ENCODE measurements around the gene TMEM80. TPM values are rescaled to one million over a fixed set of nuclear protein-coding genes. Genes with fewer than 3 reads are reported as not detected.

Gene TMEM80
- total and polyA plus RNA-seq, 2 of the 4 experiments (the other 2 are of a cell fraction) = 5.6 to 21.7 TPM

- H2BK120ac ChIP-seq (ENCODE audit: low read depth, low read length) = no peak overlapping the region
- no peak overlapping the region for H3K4ac ChIP-seq (ENCODE audit: low read depth, low read length)
- no peak overlapping the region for H3K14ac ChIP-seq (replicated peaks; ENCODE audit: low read depth, low read length)
- H2BK15ac ChIP-seq (ENCODE audit: low read depth, low read length) = no peak overlapping the region
- intact Hi-C loops (cut with micrococcal nuclease) (loop anchor here (10.0 kb wide), 1 partner anchor 166 kb away; no protein-coding TSS in a partner anchor), in situ Hi-C loops (cut with MboI; ENCODE audit: low sequenced_read_pairs) (no loop called here), dilution Hi-C loops (cut with HindIII; ENCODE audit: low sequenced_read_pairs, unreplicated experiment) (no loop called here)
- no peaks in the 10 kb centered on the region for H3K4me1 ChIP-seq (ENCODE audit: control insufficient read depth, insufficient read depth, low read length)
- H2BK5ac ChIP-seq (ENCODE audit: low read depth, low read length, poor library complexity, severe bottlenecking) = no peak overlapping the region
- no peaks in the 10 kb centered on the region for H3K9me3 ChIP-seq (ENCODE audit: control insufficient read depth, insufficient read depth, low read length)
- peaks cover 9% of the 10 kb centered on the region; the same call in 1 of the 2 replicates for H3K27me3 ChIP-seq (ENCODE audit: control insufficient read depth, insufficient read depth, low read length)
- no peak overlapping the region for H3K9ac ChIP-seq (ENCODE audit: low read depth, low read length)
- no peak overlapping the region for H3K4me2 ChIP-seq (ENCODE audit: low read depth, low read length)
- H3K56ac ChIP-seq (ENCODE audit: extremely low read depth, insufficient read depth, low read length) = no peak overlapping the region
- TF ChIP-seq, protein P1, sequence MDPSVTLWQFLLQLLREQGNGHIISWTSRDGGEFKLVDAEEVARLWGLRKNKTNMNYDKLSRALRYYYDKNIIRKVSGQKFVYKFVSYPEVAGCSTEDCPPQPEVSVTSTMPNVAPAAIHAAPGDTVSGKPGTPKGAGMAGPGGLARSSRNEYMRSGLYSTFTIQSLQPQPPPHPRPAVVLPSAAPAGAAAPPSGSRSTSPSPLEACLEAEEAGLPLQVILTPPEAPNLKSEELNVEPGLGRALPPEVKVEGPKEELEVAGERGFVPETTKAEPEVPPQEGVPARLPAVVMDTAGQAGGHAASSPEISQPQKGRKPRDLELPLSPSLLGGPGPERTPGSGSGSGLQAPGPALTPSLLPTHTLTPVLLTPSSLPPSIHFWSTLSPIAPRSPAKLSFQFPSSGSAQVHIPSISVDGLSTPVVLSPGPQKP (IDR thresholded peaks at IDR 0.05; ENCODE audit: borderline replicate concordance, low read depth, low read length) = no peak
- TF ChIP-seq NFE2L2 (IDR thresholded peaks at IDR 0.05; ENCODE audit: low read depth, low read length) (no peak), FOS (IDR thresholded peaks at IDR 0.05; ENCODE audit: low read depth, low read length) (no peak), RFX5 (IDR thresholded peaks at IDR 0.05; ENCODE audit: low read depth, low read length) (no peak), MXI1 (IDR thresholded peaks at IDR 0.05; ENCODE audit: borderline replicate concordance, low read depth, low read length) (no peak), CHD1 (IDR thresholded peaks at IDR 0.05; ENCODE audit: low read depth, low read length) (no peak)
- TF ChIP-seq, protein P2, sequence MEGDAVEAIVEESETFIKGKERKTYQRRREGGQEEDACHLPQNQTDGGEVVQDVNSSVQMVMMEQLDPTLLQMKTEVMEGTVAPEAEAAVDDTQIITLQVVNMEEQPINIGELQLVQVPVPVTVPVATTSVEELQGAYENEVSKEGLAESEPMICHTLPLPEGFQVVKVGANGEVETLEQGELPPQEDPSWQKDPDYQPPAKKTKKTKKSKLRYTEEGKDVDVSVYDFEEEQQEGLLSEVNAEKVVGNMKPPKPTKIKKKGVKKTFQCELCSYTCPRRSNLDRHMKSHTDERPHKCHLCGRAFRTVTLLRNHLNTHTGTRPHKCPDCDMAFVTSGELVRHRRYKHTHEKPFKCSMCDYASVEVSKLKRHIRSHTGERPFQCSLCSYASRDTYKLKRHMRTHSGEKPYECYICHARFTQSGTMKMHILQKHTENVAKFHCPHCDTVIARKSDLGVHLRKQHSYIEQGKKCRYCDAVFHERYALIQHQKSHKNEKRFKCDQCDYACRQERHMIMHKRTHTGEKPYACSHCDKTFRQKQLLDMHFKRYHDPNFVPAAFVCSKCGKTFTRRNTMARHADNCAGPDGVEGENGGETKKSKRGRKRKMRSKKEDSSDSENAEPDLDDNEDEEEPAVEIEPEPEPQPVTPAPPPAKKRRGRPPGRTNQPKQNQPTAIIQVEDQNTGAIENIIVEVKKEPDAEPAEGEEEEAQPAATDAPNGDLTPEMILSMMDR (conservative IDR thresholded peaks at IDR 0.05; ENCODE audit: low read depth, low read length) = no peak
- no peaks in the 10 kb centered on the region for H4K20me1 ChIP-seq (ENCODE audit: insufficient read depth, low read length)
- no peaks in the 10 kb centered on the region for H3K79me1 ChIP-seq (ENCODE audit: low read depth in 1 of 2, low read length in 2 of 2)
- H3K18ac ChIP-seq (ENCODE audit: low read depth, low read length) = no peak overlapping the region
- H2BK20ac ChIP-seq (ENCODE audit: low read depth, low read length) = no peak overlapping the region
- ChIA-PET POLR2A (ENCODE audit: unreplicated experiment) (no interaction called here), CTCF (no interaction called here)
- WGBS, 2 experiments (ENCODE audit: extremely low coverage in 2 of 2, insufficient read length in 1 of 2) = 39% methylated on average over 10 of the region's 28 CpGs; no CpG with 5 or more reads in 1 of the 2 experiments
- no peak overlapping the region for H3K23ac ChIP-seq (ENCODE audit: low read depth, low read length)
- H4K5ac ChIP-seq (ENCODE audit: low read depth, low read length) = no peak overlapping the region
- H3K9me1 ChIP-seq (ENCODE audit: insufficient read depth, low read length) = no peaks in the 10 kb centered on the region
- H2AK9ac ChIP-seq (replicated peaks; ENCODE audit: low read depth, low read length, poor library complexity) = no peak overlapping the region
- no TSS peak for BruUV-seq (replicated peaks)
- no peak overlapping the region for H3K27ac ChIP-seq (ENCODE audit: insufficient read depth, low read length)
- DNase-seq (no peak), ATAC-seq (ENCODE audit: low read depth) (no peak)
- no peak overlapping the region for H3K4me3 ChIP-seq (ENCODE audit: insufficient read depth, low read depth, low read length)
- H3K36me3 ChIP-seq (ENCODE audit: control insufficient read depth, insufficient read depth, low read length) = no peaks in the 10 kb centered on the region
- no peak overlapping the region for H4K91ac ChIP-seq (ENCODE audit: insufficient read depth, low read depth, low read length)
- H2AK5ac ChIP-seq (ENCODE audit: low read depth, low read length) = no peak overlapping the region
- H2AFZ ChIP-seq (replicated peaks; ENCODE audit: low read length, poor library complexity) = peak overlapping the region; percentile 58
- no peak overlapping the region for H4K8ac ChIP-seq (ENCODE audit: low read depth in 2 of 2, low read length in 2 of 2)
These were observed 25.7 kb downstream of the TMEM80 start for GRCh38 chr11:721247-721740.
